ENCODE measurements around the gene IL2RG.

IL2RG gene

DNA sequence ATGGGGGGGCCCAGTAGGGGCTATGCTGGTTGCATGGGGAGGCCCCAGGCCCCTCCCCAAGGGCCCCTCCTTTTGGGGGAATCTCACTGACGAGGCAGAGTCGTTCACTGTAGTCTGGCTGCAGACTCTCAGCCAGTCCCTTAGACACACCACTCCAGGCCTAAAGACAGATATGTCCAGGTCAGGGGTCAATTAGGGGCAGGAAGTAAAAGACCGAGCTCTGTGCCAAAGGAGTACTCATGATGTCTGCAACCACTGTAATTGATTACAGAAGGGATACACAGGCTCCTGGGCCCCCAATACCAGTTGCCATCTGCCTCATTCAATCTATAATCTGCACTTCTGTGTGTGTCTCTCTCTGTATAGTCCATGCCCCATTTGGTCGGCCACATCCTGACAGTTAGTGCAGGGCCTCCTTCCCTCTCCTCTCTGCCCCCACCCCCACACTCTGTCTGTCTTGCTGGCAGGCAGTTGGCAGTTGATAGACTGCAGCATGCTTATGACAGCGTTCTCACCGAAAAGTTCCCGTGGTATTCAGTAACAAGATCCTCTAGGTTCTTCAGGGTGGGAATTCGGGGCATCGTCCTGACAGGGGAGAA, 3.5 kb downstream of the IL2RG start:
- DNase-seq (ENCODE audit: low read depth), result peak; percentile 28

GRCh38 chrX:71107245-71107644, 4.1 kb downstream of the IL2RG start:
- no peak for DNase-seq (ENCODE audit: low read depth)

DNA sequence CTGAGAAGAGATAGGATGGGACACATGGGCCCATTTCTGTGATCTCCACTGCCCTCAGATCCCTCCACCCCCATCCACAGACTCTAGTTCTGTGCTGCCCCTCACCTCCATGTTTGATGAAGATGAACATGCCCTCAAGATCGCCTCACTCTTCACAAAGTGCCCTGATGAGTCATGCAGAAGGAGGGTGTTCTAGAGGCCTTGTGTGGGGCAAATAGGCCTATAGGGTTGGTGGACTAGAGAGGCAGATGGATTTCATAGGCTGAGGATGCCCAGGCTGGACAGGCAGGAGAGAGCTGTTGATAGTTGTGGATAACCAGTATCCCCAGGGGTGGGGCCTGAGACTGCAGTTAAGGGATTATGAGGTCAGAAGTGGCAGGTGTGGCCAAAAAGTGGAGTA, 5.0 kb downstream of the IL2RG start, which contains the start of gene CXorf65:
CXorf65 (minus strand) TSS at position 314 of the 400 bp plus-strand sequence; CDS start at position 130, 184 bp downstream.
- no peak for DNase-seq (ENCODE audit: low read depth)

DNA sequence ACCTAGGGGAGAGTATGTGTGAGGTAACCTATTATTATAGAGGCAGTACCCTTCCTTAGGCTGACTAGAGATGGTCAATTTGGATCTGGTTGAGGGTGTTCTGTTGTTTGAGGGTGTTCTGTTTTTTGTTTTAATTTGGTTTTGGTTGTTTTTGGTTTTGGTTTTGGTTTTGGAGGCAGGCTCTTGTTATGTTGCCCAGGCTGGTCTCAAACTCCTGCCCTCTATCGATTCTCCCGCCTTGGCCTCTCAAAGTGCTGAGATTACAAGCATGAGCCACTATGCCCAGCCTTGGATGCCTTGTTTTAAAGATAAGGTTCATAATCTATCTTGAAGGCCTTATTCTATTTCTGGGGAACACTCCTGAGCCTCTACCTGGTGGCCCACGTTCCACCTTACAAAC, 5.7 kb downstream of the IL2RG start:
- DNase-seq (ENCODE audit: low read depth), result no peak

DNA sequence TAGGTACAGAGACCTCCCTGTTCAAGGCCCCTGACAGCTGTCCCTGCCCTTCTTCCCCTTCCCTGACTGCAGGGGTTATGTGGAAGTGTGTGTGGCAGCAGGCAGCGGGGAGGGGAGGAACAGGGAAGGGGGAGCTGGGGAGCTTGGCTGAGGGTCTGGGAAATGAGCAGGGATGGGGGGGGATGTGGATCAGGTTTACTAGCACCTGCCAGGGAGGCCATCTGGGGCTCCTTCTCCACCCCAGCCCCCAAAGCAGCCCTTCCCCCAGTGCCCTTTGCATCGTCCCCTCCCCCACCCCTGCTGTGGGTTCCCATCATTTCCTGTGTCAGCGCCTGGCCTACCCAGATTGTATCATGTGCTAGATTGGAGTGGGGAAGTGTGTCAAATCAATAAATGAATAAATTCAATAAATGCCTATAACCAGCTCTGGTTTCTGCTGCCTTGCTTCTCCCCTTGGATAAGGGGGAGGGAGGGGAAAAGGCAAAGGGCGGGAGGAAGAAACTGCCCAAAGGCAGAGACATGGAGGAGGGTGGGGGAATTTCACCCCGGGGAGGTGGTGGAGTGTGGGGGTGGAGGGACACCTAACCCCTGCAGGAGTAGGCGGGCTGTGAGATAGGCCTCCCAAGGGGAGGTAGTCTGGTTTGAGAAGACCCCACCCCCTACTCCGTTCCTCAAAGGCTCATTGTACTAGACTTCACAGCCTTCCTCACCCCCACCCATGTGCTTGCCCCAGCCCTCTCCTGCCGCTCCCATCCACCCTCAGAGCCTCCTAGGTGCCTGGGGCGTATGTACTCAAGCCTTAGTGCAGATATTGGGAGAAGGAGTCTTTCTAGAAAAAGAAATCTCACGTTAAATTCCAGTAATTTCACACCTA, 8.0 kb downstream of the IL2RG start:
- peak; percentile 46 for DNase-seq (ENCODE audit: low read depth)

- no peak for DNase-seq (ENCODE audit: low read depth)
Observed at GRCh38 chrX:71102292-71102691, 9.1 kb downstream of the IL2RG start.

DNA sequence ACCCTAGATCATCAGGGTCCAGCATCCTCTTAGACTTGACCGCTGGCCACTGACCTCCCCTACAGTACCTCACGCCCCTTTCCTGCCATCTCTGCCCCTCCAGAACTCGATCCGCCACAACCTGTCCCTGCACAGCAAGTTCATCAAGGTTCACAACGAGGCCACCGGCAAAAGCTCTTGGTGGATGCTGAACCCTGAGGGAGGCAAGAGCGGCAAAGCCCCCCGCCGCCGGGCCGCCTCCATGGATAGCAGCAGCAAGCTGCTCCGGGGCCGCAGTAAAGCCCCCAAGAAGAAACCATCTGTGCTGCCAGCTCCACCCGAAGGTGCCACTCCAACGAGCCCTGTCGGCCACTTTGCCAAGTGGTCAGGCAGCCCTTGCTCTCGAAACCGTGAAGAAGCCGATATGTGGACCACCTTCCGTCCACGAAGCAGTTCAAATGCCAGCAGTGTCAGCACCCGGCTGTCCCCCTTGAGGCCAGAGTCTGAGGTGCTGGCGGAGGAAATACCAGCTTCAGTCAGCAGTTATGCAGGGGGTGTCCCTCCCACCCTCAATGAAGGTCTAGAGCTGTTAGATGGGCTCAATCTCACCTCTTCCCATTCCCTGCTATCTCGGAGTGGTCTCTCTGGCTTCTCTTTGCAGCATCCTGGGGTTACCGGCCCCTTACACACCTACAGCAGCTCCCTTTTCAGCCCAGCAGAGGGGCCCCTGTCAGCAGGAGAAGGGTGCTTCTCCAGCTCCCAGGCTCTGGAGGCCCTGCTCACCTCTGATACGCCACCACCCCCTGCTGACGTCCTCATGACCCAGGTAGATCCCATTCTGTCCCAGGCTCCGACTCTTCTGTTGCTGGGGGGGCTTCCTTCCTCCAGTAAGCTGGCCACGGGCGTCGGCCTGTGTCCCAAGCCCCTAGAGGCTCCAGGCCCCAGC, 10.5 kb downstream of the IL2RG start:
- no peak for DNase-seq (ENCODE audit: low read depth)

GRCh38 chrX:71099736-71100135, 11.6 kb downstream of the IL2RG start:
- no peak for DNase-seq (ENCODE audit: low read depth)

GRCh38 chrX:71098951-71099506, 12.3 kb downstream of the IL2RG start:
- no peak for DNase-seq (ENCODE audit: low read depth)

- DNase-seq (ENCODE audit: low read depth), result peak; percentile 61
Observed at GRCh38 chrX:71098302-71098701, 13.1 kb downstream of the IL2RG start.

GRCh38 chrX:71096760-71097032, 14.7 kb downstream of the IL2RG start:
- no peak for DNase-seq (ENCODE audit: low read depth)

GRCh38 chrX:71095981-71096759, 15.2 kb downstream of the IL2RG start:
- no peak for DNase-seq (ENCODE audit: low read depth)

DNA sequence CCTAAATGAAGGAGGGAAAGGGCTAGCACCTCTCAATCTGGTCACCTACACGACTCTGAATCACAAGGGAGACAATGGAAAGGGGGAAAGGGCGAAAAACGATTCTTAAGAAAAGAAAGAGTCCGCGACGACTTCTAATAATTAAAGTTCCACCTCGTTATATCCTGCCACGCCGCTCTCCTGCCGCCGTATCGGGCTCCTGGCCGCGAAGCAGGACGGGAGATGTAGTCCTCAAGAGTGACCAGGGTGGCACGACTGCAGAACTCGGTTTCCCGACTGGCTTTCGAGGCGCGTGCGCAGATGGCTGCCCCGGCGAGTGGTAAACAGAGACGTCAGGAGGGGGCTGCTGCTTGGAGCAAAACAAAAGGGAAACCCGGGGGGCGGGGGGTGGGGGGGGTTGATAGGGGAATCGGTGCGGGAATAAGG, 15.8 kb downstream of the IL2RG start, which contains the start of gene FOXO4:
FOXO4 (plus strand) TSS at position 297 of the 426 bp plus-strand sequence. CDS start 678 bp downstream, outside the sequence.
- peak; percentile 84 for DNase-seq (ENCODE audit: low read depth)

DNA sequence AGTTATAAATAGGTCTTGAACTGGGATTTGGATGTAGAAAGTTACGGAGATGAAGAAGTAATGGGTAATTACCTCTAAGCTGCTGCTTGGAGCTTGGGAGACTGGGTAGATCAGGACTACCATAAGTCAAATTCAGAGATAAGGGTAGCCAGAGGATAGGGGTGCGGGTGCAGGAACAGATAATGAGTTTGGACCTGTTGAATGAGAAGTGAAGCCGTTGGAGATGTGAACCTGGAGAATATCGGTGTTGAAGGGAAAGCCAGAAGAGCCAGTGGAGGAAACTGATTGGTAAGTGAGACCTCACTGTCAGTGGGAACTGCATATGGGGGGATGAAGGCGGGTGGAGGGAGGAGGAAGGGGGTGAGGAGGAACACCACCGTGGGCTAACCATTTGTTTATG, 16.3 kb downstream of the IL2RG start:
- no peak for DNase-seq (ENCODE audit: low read depth)

DNA sequence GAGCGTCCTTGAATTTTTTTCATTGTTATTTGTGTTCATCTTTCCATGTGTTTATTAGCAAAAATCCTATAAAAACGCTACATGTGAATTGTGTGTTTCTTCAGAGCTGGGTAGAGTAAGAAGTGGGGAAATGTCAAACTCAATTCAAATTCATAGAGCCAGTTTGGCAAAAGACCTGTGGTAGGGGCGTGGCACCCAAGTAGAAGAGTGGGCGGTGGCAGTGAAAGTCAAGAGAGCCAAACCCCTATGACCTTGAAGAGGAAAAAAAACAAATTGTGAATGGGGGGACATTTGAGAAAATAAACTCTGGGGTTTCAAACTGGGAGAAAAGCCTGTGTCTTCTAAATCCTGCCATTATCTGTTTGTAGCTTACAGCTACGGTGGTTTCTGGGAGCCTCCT, 20.1 kb downstream of the IL2RG start:
- DNase-seq (ENCODE audit: low read depth), result no peak

DNA sequence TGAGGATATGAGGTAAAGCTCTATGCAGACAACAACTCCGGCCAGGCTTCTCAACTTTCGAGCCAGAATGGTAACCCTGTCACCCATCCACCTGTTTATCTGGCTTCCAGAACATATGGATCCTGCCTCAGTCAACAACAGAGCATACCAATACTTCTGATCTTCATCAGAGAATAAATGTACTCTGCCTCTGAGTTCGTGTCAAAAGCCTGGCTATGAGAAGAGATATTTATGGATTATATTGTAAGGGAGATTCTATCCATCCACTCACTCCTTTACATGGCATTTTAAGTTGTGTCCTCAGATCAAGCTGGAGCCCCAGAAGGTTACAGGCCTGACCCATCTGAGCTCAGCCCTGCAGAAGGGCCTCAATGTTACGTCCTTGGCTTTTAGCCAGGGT, 25.5 kb downstream of the IL2RG start:
- no peak for DNase-seq (ENCODE audit: low read depth)

DNA sequence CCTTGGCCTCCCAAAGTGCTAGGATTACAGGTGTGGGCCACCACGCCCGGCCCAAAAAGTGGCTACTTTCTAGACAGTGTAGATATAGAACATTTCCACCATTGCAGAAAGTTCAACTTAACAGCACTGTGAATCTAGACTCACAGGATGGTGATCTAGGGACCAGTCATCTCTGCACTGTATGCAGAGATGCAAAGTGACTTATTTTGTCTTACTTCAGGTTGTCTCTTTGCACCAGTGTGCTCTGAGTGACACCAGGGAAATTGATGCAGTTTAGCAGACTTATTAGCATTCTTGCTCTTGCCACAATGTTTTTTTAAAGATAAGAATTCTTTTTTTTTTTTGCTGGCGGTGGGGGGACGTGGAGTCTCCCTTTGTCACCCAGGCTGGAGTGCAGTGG, 28.6 kb downstream of the IL2RG start:
- DNase-seq (ENCODE audit: low read depth), result no peak

- no peak for DNase-seq (ENCODE audit: low read depth)
Observed at GRCh38 chrX:71082124-71082647, 29.2 kb downstream of the IL2RG start.

DNA sequence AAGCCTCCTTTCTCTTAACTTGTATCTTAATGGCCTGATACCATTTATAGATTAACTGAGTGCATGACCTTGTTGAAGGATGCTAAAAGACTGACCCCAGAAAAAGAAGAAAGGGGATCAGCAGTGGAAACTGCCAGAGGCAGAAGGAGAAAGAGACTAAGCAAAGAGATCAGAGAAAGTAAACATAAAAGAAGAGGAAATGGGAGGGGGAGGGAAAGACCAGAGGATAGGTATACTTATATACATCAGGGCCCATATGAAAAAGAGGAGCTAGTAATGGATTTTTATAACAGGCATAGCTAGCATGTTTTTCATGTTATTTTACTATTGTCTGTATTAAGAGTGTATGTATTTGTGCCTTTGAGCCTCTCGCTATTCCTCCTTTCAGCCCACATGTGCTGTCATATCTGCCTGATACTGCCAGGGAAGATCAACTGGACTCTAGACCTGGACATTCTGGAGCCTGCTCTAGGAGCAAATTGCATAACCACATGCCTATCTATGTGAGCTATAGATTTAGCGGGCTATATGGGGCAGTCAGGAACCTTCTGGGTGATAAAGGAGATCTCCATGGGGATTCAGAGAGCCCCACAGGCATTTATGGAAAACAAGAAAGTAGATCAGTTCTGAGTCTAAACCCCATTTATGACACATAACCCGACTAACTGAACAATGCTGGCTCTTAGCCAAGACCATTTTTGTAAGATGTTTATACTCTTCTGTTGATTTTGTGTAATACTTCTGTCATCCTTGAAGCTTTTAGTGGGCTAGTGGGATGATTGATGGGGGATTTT, 29.9 kb downstream of the IL2RG start:
- DNase-seq (ENCODE audit: low read depth), result no peak

DNA sequence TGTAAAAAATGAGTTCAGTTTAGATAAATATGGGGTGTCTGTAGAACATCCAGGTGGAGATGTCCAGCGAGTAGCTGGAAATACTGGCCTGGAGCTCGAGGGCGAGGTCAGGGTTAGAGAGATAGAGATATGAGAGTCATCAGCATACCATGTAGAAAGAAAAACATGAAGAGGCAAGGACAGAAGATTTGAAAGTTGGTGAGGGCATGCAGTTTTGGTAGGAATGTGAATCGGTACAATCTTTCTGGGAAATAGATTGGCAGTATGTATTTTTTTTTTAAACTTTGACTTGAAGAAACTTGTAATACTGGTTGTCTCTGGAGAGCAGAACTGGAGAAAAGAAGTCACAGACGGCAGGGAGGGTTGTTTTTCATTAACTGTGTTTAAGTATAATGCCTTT, 40.8 kb downstream of the IL2RG start:
- no peak for DNase-seq (ENCODE audit: low read depth)
